IPS DF 19.7 (cell line): Measurements from ENCODE around the gene ARHGAP32.

Experiments used
- DNase-seq: peaks from one replicate; pipeline ENCODE4 v3.0.0-alpha.2; 2013; ENCODE audit warnings: low read depth, low spot score

The ARHGAP32 gene

GRCh38 chr11:129115652-129116586 is 76.2 kb downstream of the ARHGAP32 start:
- DNase-seq = no peak

- DNase-seq = no peak
Measured at GRCh38 chr11:129109701-129110100, 82.4 kb downstream of the ARHGAP32 start.

GRCh38 chr11:129106788-129107187 is 85.3 kb downstream of the ARHGAP32 start:
- no peak for DNase-seq

- DNase-seq = no peak
Measured at GRCh38 chr11:129102756-129103155, 89.4 kb downstream of the ARHGAP32 start.

- DNase-seq = no peak
Measured at GRCh38 chr11:129102225-129102624, 89.9 kb downstream of the ARHGAP32 start.

- DNase-seq = no peak
Measured at GRCh38 chr11:129093283-129093682, 98.8 kb downstream of the ARHGAP32 start.

GRCh38 chr11:129090056-129090455 is 102.1 kb downstream of the ARHGAP32 start:
- DNase-seq = no peak

- DNase-seq = no peak
Measured at GRCh38 chr11:129089279-129089678, 102.8 kb downstream of the ARHGAP32 start.

GRCh38 chr11:129086976-129087375 is 105.1 kb downstream of the ARHGAP32 start:
- DNase-seq = no peak

GRCh38 chr11:129077191-129077590 is 114.9 kb downstream of the ARHGAP32 start:
- DNase-seq = no peak

GRCh38 chr11:129075757-129076156 is 116.4 kb downstream of the ARHGAP32 start:
- DNase-seq = no peak

GRCh38 chr11:129067454-129067853 is 124.7 kb downstream of the ARHGAP32 start:
- no peak for DNase-seq

- no peak for DNase-seq
Measured at GRCh38 chr11:129066229-129066628, 125.9 kb downstream of the ARHGAP32 start.

- no peak for DNase-seq
Measured at GRCh38 chr11:129063118-129063517, 129.0 kb downstream of the ARHGAP32 start.

- no peak for DNase-seq
Measured at GRCh38 chr11:129061492-129062230, 130.5 kb downstream of the ARHGAP32 start.

GRCh38 chr11:129056916-129057315 is 135.2 kb downstream of the ARHGAP32 start:
- DNase-seq = no peak

- no peak for DNase-seq
Measured at GRCh38 chr11:129055196-129055595, 136.9 kb downstream of the ARHGAP32 start.

GRCh38 chr11:129048911-129049310 is 143.2 kb downstream of the ARHGAP32 start:
- DNase-seq = no peak

GRCh38 chr11:129045150-129045549 is 147.0 kb downstream of the ARHGAP32 start:
- no peak for DNase-seq

GRCh38 chr11:129042503-129042902 is 149.6 kb downstream of the ARHGAP32 start:
- DNase-seq = no peak

GRCh38 chr11:129041611-129042018 is 150.5 kb downstream of the ARHGAP32 start:
- DNase-seq = no peak

GRCh38 chr11:129040934-129041333 is 151.2 kb downstream of the ARHGAP32 start:
- DNase-seq = no peak

GRCh38 chr11:129035244-129035643 is 156.9 kb downstream of the ARHGAP32 start:
- DNase-seq = no peak
